GM23248 (cell line): ENCODE results near the gene MSGN1. TPM values are rescaled to one million over a fixed set of nuclear protein-coding genes. Genes with fewer than 3 reads are reported as not detected.

Source experiments
- DNase-seq: peaks from one replicate; pipeline ENCODE4 v3.0.0-alpha.2; 2015
- H2AFZ ChIP-seq: fragments of 200-600 bp; sonication (generic); 2 replicates; pipeline ENCODE4 v1.6.1; 2016; ENCODE audit warnings: antibody characterized with exemption
- H3F3A ChIP-seq: fragments of 200-600 bp; sonication (generic); 2 replicates; pipeline ENCODE4 v1.6.1; 2016; ENCODE audit warnings: mild to moderate bottlenecking, antibody characterized with exemption, mixed run types; ENCODE audit not compliant: insufficient read depth
- H3K27ac ChIP-seq: fragments of 200-600 bp; sonication (generic); 2 replicates; pipeline ENCODE4 v1.5.1; 2016; ENCODE audit warnings: mild to moderate bottlenecking
- H3K27me3 ChIP-seq: fragments of 200-600 bp; sonication (generic); replicated peaks from 2 replicates; pipeline ENCODE4 v1.6.1; 2016; ENCODE audit warnings: mild to moderate bottlenecking; ENCODE audit not compliant: insufficient read depth
- H3K36me3 ChIP-seq: fragments of 200-600 bp; sonication (generic); 2 replicates; pipeline ENCODE4 v1.6.1; 2016; ENCODE audit warnings: low read depth, mild to moderate bottlenecking
- H3K4me1 ChIP-seq: fragments of 200-600 bp; sonication (generic); 2 replicates; pipeline ENCODE4 v1.6.1; 2016; ENCODE audit warnings: mild to moderate bottlenecking; ENCODE audit not compliant: insufficient read depth
- H3K4me2 ChIP-seq: fragments of 200-600 bp; sonication (generic); one replicate; pipeline ENCODE4 v1.6.1; 2016; ENCODE audit warnings: mild to moderate bottlenecking; ENCODE audit not compliant: unreplicated experiment
- H3K4me3 ChIP-seq: fragments of 200-600 bp; sonication (generic); 2 replicates; pipeline ENCODE4 v1.5.1; 2016; ENCODE audit warnings: mild to moderate bottlenecking
- H3K79me2 ChIP-seq: fragments of 200-600 bp; sonication (generic); 2 replicates; pipeline ENCODE4 v1.6.1; 2016; ENCODE audit warnings: mild to moderate bottlenecking; ENCODE audit not compliant: insufficient read depth
- H3K9ac ChIP-seq: fragments of 200-600 bp; sonication (generic); 2 replicates; pipeline ENCODE4 v1.6.1; 2016; ENCODE audit warnings: mild to moderate bottlenecking
- H3K9me2 ChIP-seq: fragments of 200-600 bp; sonication (generic); 2 replicates; pipeline ENCODE4 v1.6.1; 2016; ENCODE audit warnings: mixed run types, mild to moderate bottlenecking, moderate library complexity; ENCODE audit not compliant: insufficient read depth
- H3K9me3 ChIP-seq: fragments of 200-600 bp; sonication (generic); one replicate; pipeline ENCODE4 v1.6.1; 2017; ENCODE audit warnings: low read depth
- H4K20me1 ChIP-seq: fragments of 200-600 bp; sonication (generic); 2 replicates; pipeline ENCODE4 v1.6.0; 2016; ENCODE audit not compliant: insufficient read depth
- EZH2 ChIP-seq: fragments of 200-600 bp; sonication (generic); IDR thresholded peaks from 2 replicates; pipeline ENCODE4 v1.6.1; 2018; ENCODE audit warnings: antibody characterized with exemption, mild to moderate bottlenecking; ENCODE audit not compliant: insufficient read depth, poor library complexity, severe bottlenecking
- EZH2phosphoT487 ChIP-seq: fragments of 200-600 bp; sonication (generic); IDR thresholded peaks from 2 replicates; pipeline ENCODE4 v1.6.1; 2018; ENCODE audit warnings: antibody characterized with exemption, moderate library complexity, mild to moderate bottlenecking, low read depth; ENCODE audit not compliant: insufficient read depth
- WGBS, 2 experiments: methylation state at CpG; one replicate each; pipeline ENCODE4 v1.1.6; 2015 to 2017; ENCODE audit warnings: low lambda C conversion rate in 2 of 2, low coverage in 1 of 2; ENCODE audit errors: missing lambda C conversion rate in 2 of 2; 5-methylcytosine and 5-hydroxymethylcytosine counted together
- in situ Hi-C: fragments of 300-500 bp; cut with MboI; formaldehyde crosslinking; loops from 2 replicates; pipeline ENCODE4 v1.15.0; 2020
- polyA plus RNA-seq: library from polyadenylated mRNA; unstranded; fragments of >200 nt; fragmentation: Nextera tagmentation; extraction: Ambion mirVana; gene quantifications from 2 replicates; pipeline ENCODE4 v1.2.1, GENCODE V29; 2016
- total RNA-seq: library from RNA; depleted of rRNA; stranded (reverse); fragments of >200 nt; shearing (Covaris generic); gene quantifications from 2 replicates; pipeline ENCODE4 v1.2.3, GENCODE V29; 2014; rRNA removed

Gene MSGN1
- total and polyA plus RNA-seq, 2 experiments from 2014 or later = not detected

DNA sequence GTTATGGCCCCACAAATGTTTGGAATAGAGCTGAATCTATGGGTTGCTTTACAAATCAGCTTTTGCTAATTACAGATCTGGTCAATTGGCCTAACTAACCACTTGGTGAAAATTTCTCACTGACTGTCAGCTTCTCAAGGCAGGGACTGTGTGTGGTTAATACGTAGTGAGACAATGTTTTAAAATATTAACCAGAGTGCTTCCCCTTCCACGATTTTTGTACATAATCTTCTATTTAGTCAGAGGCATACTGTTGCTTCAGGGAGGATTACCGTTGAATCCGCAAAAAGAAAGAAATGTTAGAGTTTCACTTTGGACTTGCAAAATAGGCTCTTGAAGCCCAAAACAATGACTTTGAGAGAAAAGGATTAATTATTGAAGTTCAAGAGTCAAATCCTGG, 47.3 kb downstream of the MSGN1 start:
- in situ Hi-C loops = loop anchor here (5.0 kb wide), 1 partner anchor 509 kb away; no protein-coding TSS in a partner anchor
- Histone ChIP-seq H3K27ac (no peak overlapping the region), H3K4me1 (no peaks in the 10 kb centered on the region), H3K79me2 (no peaks in the 10 kb centered on the region), H2AFZ (no peak overlapping the region), H3K9me3 (no peaks in the 10 kb centered on the region), H4K20me1 (no peaks in the 10 kb centered on the region), H3K4me3 (no peak overlapping the region), H3K36me3 (no peaks in the 10 kb centered on the region), H3F3A (no peaks in the 10 kb centered on the region), H3K27me3 (peaks cover 10% of the 10 kb centered on the region), H3K9me2 (no peaks in the 10 kb centered on the region), H3K9ac (no peak overlapping the region), H3K4me2 (no peak overlapping the region)
- 56% methylated on average over 4 of the region's 4 CpGs for WGBS, 2 experiments
- no peak for DNase-seq
- TF ChIP-seq EZH2phosphoT487 = no peak

DNA sequence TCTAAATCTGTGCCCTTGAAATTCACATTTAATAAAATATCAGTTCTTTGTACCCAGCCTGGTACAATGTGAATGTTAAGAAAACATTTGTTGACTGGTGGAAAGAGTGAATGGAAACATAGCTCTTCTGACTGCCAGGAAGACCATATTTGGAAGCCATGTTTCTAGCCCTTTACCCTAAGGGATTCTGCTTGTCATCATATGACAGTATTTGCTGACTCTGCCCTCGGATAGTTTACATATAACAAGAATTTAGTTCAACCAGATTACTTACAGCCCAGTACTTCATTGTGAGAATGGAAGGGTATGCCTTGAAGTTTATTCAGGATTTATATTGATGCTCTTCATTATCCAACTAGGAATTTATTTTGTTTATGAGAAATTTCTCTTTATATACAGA, 48.4 kb downstream of the MSGN1 start:
- in situ Hi-C loops = loop anchor here (5.0 kb wide), 1 partner anchor 508 kb away; no protein-coding TSS in a partner anchor

DNA sequence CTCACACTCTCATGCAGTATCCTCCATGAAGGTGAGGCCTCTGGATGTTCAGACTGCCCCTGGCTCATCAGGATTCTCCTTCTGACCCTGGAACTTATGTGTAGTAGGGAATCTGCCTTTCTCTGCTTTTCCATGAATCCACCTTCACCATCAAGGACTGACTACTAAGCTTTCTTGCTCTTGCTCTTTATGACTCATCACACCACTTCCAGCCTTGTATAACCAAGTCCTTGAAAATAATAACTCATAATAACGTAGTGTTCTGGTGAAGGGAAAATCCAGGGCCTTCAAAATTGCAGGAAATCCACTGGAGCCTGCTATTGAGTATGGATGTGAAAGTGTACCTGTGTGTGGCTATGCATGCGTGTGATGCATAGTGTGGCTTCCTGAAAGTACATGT, 50.9 kb downstream of the MSGN1 start:
- DNase-seq = no peak
- Histone ChIP-seq H3K36me3 (no peaks in the 10 kb centered on the region), H3K9me3 (no peaks in the 10 kb centered on the region), H3K79me2 (no peaks in the 10 kb centered on the region), H3K9ac (no peak overlapping the region), H3F3A (no peaks in the 10 kb centered on the region), H3K9me2 (no peaks in the 10 kb centered on the region), H3K27ac (no peak overlapping the region), H3K4me1 (no peaks in the 10 kb centered on the region), H3K4me2 (no peak overlapping the region), H3K27me3 (peaks cover 7% of the 10 kb centered on the region), H3K4me3 (no peak overlapping the region), H2AFZ (no peak overlapping the region), H4K20me1 (no peaks in the 10 kb centered on the region)
- in situ Hi-C loops = no loop called here
- WGBS, 2 experiments = 52 to 53% methylated on average over 2 of the region's 2 CpGs
- no peak for TF ChIP-seq EZH2
- no peak for TF ChIP-seq EZH2phosphoT487

More for the DNA sequence above, 48.4 kb downstream of the MSGN1 start:
- Histone ChIP-seq H3K9me3 (no peaks in the 10 kb centered on the region), H4K20me1 (no peaks in the 10 kb centered on the region), H3F3A (no peaks in the 10 kb centered on the region), H3K4me1 (no peaks in the 10 kb centered on the region), H2AFZ (no peak overlapping the region), H3K27ac (no peak overlapping the region), H3K27me3 (peaks cover 6% of the 10 kb centered on the region), H3K36me3 (no peaks in the 10 kb centered on the region), H3K4me3 (no peak overlapping the region), H3K4me2 (no peak overlapping the region), H3K79me2 (no peaks in the 10 kb centered on the region), H3K9ac (no peak overlapping the region), H3K9me2 (no peaks in the 10 kb centered on the region)
- TF ChIP-seq EZH2phosphoT487 (no peak), EZH2 (no peak)
- WGBS, 2 experiments = 18 to 29% methylated on average over 1 of the region's 1 CpG
- no peak for DNase-seq

Other genes starting within 250 kb of the MSGN1 start
- 21.4 and 22.0 TPM in 2 replicates for gene SMC6, start 62.6 kb upstream of the MSGN1 start, total RNA-seq
- gene SMC6, start 62.6 kb upstream of the MSGN1 start, polyA plus RNA-seq = 18.8 and 20.9 TPM in 2 replicates
- gene GEN1, start 62.3 kb upstream of the MSGN1 start, total RNA-seq = 8.1 and 10.2 TPM in 2 replicates
- 3.9 and 4.5 TPM in 2 replicates for gene GEN1, start 62.3 kb upstream of the MSGN1 start, polyA plus RNA-seq
- gene KCNS3, start 62.2 kb downstream of the MSGN1 start, total RNA-seq = 2.7 and 2.9 TPM in 2 replicates
- 2.5 TPM in 2 replicates for gene KCNS3, start 62.2 kb downstream of the MSGN1 start, polyA plus RNA-seq